Ovary (tissue), 9 donors: ENCODE results near the gene KCND3. TPM values are rescaled to one million over a fixed set of nuclear protein-coding genes. Genes with fewer than 3 reads are reported as not detected.

Source experiments
- DNase-seq, 5 donors: peaks; one replicate each; pipeline ENCODE4 v3.0.0-alpha.2; 2019 to 2020
- H3K27ac ChIP-seq, 2 donors: fragments of 200-600 bp; one replicate each; pipeline versions ENCODE4 v1.5.1 to v1.8.0; 2019 to 2022
- H3K27me3 ChIP-seq: fragments of 200-600 bp; one replicate; pipeline ENCODE4 v1.8.0; 2022
- H3K36me3 ChIP-seq: fragments of 200-600 bp; sonication (generic); one replicate; pipeline ENCODE4 v1.5.1; 2019
- H3K4me1 ChIP-seq: one replicate; pipeline ENCODE4 v1.8.1; 2013; ENCODE audit warnings: mild to moderate bottlenecking, moderate library complexity; ENCODE audit not compliant: insufficient read depth
- H3K4me3 ChIP-seq: fragments of 200-600 bp; sonication (generic); one replicate; pipeline ENCODE4 v1.5.1; 2017
- H3K9me3 ChIP-seq, 2 donors: fragments of 200-600 bp in 1 of 2; sonication (generic) in 1 of 2; one replicate each; pipeline versions ENCODE4 v1.5.1 to v1.8.1; 2013 to 2019; ENCODE audit warnings: mild to moderate bottlenecking in 1 of 2, moderate library complexity in 1 of 2
- CTCF ChIP-seq, 3 donors: fragments of 450-650 bp in 2 of 3; fragments of 200-600 bp in 1 of 3; IDR thresholded peaks; one replicate each; pipeline versions ENCODE4 v1.5.1 to v1.8.0; 2016 to 2022; ENCODE audit warnings: antibody characterized with exemption in 3 of 3, mild to moderate bottlenecking in 1 of 3
- EP300 ChIP-seq: sonication (generic); formaldehyde crosslinking; IDR thresholded peaks from one replicate; pipeline ENCODE4 v1.6.1; 2017; ENCODE audit warnings: antibody characterized with exemption
- POLR2A ChIP-seq: fragments of 450-650 bp; IDR thresholded peaks from one replicate; pipeline ENCODE4 v1.6.1; 2017; ENCODE audit warnings: antibody characterized with exemption, mild to moderate bottlenecking, moderate library complexity
- WGBS, 3 donors: extraction: QIAGEN DNeasy Blood & Tissue Kit in 1 of 3; methylation state at CpG; one replicate each; pipeline versions ENCODE4 v1.1.5 to v1.1.7; 2013 to 2017; 5-methylcytosine and 5-hydroxymethylcytosine counted together
- intact Hi-C, 4 donors: fragments of 100-400 bp; cut with DNase I; formaldehyde crosslinking; loops; one replicate each; pipeline versions ENCODE4 v1.11.0 to v1.15.1; 2022 to 2023
- polyA plus RNA-seq, 2 donors: library from polyadenylated mRNA; stranded (reverse); fragments of 200-250 nt in 1 of 2; fragments of 350-450 nt in 1 of 2; fragmentation: Illumina TruSeq in 1 of 2; extraction: RNeasy Lipid Tissue Mini Kit (QIAGEN cat#74804) in 1 of 2; gene quantifications; one replicate each; pipeline ENCODE4 v1.2.3, GENCODE V29; 2013 to 2014
- total RNA-seq, 7 donors: library from RNA; depleted of rRNA in 2 of 7; stranded (reverse); fragments of >200 nt in 2 of 7; fragmentation: NEBNext Ultra II Directional in 3 of 7; extraction: Animal tissue kit (Norgen Biotek cat#: 25700) in 3 of 7; gene quantifications; one replicate each; pipeline versions ENCODE4 v1.1.0 to v1.2.4, GENCODE V29; 2016 to 2023
- donor health status: DM: no; HTN: no; CAD: no; lungs with moderate emphysema.
- donor health status: DM: no; HTN: no; CAD: no.
- donor health status: Bipolar disorder and iron deficiency.
- donor health status: DM: yes; HTN: yes; CAD: no.
- donor health status: DM: no; HTN: no; CAD: no.
- donor health status: DM: yes; HTN: yes; CAD: no.

Gene KCND3
- total and polyA plus RNA-seq, 9 donors = 0.15 to 6.5 (median 0.60) TPM

GRCh38 chr1:111952125-111952657, 37.3 kb downstream of the KCND3 start:
- Histone ChIP-seq H3K4me1 (no peaks in the 10 kb centered on the region), H3K9me3 (no peaks in the 10 kb centered on the region), H3K27me3 (no peaks in the 10 kb centered on the region), H3K4me3 (no peak overlapping the region), H3K36me3 (no peaks in the 10 kb centered on the region), H3K27ac (no peak overlapping the region)
- TF ChIP-seq CTCF (IDR thresholded peaks at IDR 0.05) (no peak), POLR2A (no peak), EP300 (no peak)
- 55 to 64% (median 57%) methylated on average over 4 of the region's 4 CpGs for WGBS, 3 donors
- no peak for DNase-seq
- intact Hi-C loops = no loop called here

GRCh38 chr1:111948209-111949171, 41.0 kb downstream of the KCND3 start:
- no peak overlapping the region for H3K27ac ChIP-seq
- no peak overlapping the region for H3K4me3 ChIP-seq
- no peaks in the 10 kb centered on the region for H3K27me3 ChIP-seq
- H3K4me1 ChIP-seq = no peaks in the 10 kb centered on the region
- no peak for TF ChIP-seq POLR2A
- no peak for TF ChIP-seq EP300
- no peak for TF ChIP-seq CTCF (IDR thresholded peaks at IDR 0.05)
- no peak for DNase-seq
- H3K9me3 ChIP-seq = no peaks in the 10 kb centered on the region
- no peaks in the 10 kb centered on the region for H3K36me3 ChIP-seq
- 27 to 38% (median 35%) methylated on average over 6 of the region's 6 CpGs for WGBS, 3 donors
- intact Hi-C loops = no loop called here

GRCh38 chr1:111943846-111944749, 45.4 kb downstream of the KCND3 start:
- WGBS, 3 donors = 69 to 81% (median 72%) methylated on average over 15 of the region's 15 CpGs
- Histone ChIP-seq H3K27ac (no peak overlapping the region), H3K4me3 (no peak overlapping the region), H3K4me1 (no peaks in the 10 kb centered on the region), H3K27me3 (no peaks in the 10 kb centered on the region), H3K36me3 (no peaks in the 10 kb centered on the region), H3K9me3 (no peaks in the 10 kb centered on the region)
- TF ChIP-seq POLR2A (no peak), CTCF (IDR thresholded peaks at IDR 0.05) (no peak), EP300 (no peak)
- intact Hi-C loops = no loop called here
- no peak for DNase-seq

- TF ChIP-seq CTCF (IDR thresholded peaks at IDR 0.05) (no peak), EP300 (no peak), POLR2A (no peak)
- no peak for DNase-seq
- H3K4me1 ChIP-seq = no peaks in the 10 kb centered on the region
- no peak overlapping the region for H3K27ac ChIP-seq
- H3K9me3 ChIP-seq = no peaks in the 10 kb centered on the region
- intact Hi-C loops = no loop called here
- H3K4me3 ChIP-seq = no peak overlapping the region
- WGBS, 3 donors = 68 to 73% (median 68%) methylated on average over 4 of the region's 4 CpGs
- no peaks in the 10 kb centered on the region for H3K27me3 ChIP-seq
- no peaks in the 10 kb centered on the region for H3K36me3 ChIP-seq
These were observed 46.4 kb downstream of the KCND3 start for GRCh38 chr1:111943066-111943465.
